ENCODE results near the gene PVRIG. TPM values are rescaled to one million over a fixed set of nuclear protein-coding genes. Genes with fewer than 3 reads are reported as not detected.
A peak's percentile ranks its signal among the peaks of the same experiment; 100 is the strongest.
"Not testable (repeated sequence)": the region's sequence is repeated elsewhere in the genome, so short reads cannot be mapped to it uniquely, and the experiment has no call there.

Gene PVRIG
- total RNA-seq, 1 experiment from 2014 or later, result 0.55 TPM

GRCh38 chr7:100267648-100268047, 47.9 kb downstream of the PVRIG start (continued):
- TF ChIP-seq ATF3 (CRISPR knock-in tag; conservative IDR thresholded peaks at IDR 0.05) (no peak), ELF4 (CRISPR knock-in tag; IDR thresholded peaks at IDR 0.05; ENCODE audit: low read depth) (no peak), TEAD4 (CRISPR knock-in tag; IDR thresholded peaks at IDR 0.05) (no peak), SMAD3 (CRISPR knock-in tag; IDR thresholded peaks at IDR 0.05; ENCODE audit: borderline replicate concordance) (no peak), ZBTB21 (CRISPR knock-in tag; IDR thresholded peaks at IDR 0.05; ENCODE audit: borderline replicate concordance) (no peak), IRF1 (CRISPR knock-in tag; IDR thresholded peaks at IDR 0.05) (no peak), ZNF121 (CRISPR knock-in tag; IDR thresholded peaks at IDR 0.05) (no peak)
- TF ChIP-seq, protein P1, sequence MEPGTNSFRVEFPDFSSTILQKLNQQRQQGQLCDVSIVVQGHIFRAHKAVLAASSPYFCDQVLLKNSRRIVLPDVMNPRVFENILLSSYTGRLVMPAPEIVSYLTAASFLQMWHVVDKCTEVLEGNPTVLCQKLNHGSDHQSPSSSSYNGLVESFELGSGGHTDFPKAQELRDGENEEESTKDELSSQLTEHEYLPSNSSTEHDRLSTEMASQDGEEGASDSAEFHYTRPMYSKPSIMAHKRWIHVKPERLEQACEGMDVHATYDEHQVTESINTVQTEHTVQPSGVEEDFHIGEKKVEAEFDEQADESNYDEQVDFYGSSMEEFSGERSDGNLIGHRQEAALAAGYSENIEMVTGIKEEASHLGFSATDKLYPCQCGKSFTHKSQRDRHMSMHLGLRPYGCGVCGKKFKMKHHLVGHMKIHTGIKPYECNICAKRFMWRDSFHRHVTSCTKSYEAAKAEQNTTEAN (CRISPR knock-in tag; IDR thresholded peaks at IDR 0.05), result no peak

DNA sequence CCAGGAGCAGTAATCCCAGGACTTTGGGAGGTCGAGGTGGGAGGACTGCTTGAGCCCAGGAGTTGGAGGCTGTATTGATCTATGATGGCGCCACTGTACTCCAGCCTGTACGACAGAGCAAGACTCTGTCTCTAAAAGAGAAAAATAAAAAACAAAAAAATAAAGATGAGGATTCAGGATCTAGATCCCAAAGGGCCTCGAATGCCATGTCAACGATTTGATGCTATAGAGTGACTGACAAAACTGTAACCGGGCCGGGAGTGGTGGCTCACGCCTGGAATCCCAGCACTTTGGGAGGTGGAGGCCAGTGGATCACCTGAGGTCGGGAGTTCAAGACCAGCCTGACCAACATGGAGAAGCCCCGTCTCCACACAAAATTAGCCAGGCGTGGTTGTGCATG, 49.1 kb downstream of the PVRIG start:
- H3K27ac Mint-ChIP-seq; H3K27me3 Mint-ChIP-seq (ENCODE audit: low read depth): not testable (repeated sequence)
- CTCF ChIA-PET, result interaction anchor here (0.5 to 0.9 kb wide), 2 partner anchors 100 to 215 kb away, joined by 3 read pairs; partner anchors contain the start of gene GAL3ST4

GRCh38 chr7:100269306-100270045, 49.7 kb downstream of the PVRIG start:
- Mint-ChIP-seq H3K4me1 (peaks cover 37% of the 10 kb centered on the region), H3K27ac (peak overlapping the region; percentile 81), H3K4me3 (peak overlapping the region; percentile 43)
- CTCF ChIA-PET, result interaction anchor here (0.5 to 0.9 kb wide), 2 partner anchors 101 to 216 kb away, joined by 3 read pairs; partner anchors contain the start of gene GAL3ST4
- ATAC-seq, result 0 out of 2 replicates have a peak, but pooled peaks have one; percentile 4
- DNase-seq (ENCODE audit: low spot score); H3K36me3 Mint-ChIP-seq; POLR2A ChIA-PET; H3K27me3 Mint-ChIP-seq (ENCODE audit: low read depth); H3K9me3 Mint-ChIP-seq: not testable (repeated sequence)

More for the DNA sequence above, 49.1 kb downstream of the PVRIG start:
- POLR2A ChIA-PET; H3K36me3 Mint-ChIP-seq; ATAC-seq; H3K4me3 Mint-ChIP-seq; DNase-seq (ENCODE audit: low spot score); H3K9me3 Mint-ChIP-seq: not testable (repeated sequence)
- peaks cover 37% of the 10 kb centered on the region for H3K4me1 Mint-ChIP-seq

DNA sequence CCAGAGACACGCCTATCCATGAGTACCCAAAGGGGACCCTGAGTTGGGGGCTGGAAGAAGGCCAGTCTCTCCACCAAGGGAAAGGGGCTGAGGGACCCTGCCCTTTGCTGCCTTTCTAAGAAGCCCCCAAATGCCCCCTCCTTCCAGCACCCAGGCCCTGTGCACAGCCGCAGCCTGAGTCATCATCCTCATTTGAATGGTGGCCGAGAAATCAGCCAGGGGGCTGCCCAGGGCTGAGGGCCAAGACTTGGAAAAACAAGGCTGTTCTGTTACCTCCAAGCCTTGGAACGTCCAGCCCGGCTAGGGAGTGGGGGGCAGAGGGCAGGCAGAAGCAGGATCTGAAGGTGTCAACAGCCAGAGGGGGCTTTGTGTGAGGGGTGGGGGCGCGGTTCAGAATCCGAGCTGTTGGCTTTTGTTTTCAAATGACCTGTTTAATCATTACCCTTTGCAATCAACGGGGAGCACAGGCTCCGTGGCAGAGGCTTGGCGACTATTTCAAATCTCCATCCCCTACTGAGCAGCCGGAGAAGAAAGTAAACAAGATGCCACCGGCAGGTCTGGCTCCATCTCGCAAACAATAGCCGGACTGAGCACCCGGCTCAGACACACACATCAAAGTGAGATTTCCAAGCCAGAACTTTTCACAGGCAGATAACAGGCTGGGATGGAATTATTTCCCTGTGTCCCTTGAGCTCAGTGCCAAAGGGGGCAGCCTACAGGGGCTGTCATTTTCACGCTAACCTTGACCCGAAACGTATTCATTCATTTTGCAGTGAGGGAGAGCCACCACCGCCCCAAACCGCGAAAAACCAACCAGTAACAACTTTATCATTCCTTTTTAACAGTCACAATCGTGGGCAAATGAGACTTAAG, 50.5 kb downstream of the PVRIG start:
- Mint-ChIP-seq H3K4me3 (peak overlapping the region; percentile 75), H3K27ac (peak overlapping the region; percentile 89), H3K4me1 (peaks cover 37% of the 10 kb centered on the region)
- POLR2A ChIA-PET; H3K9me3 Mint-ChIP-seq; H3K36me3 Mint-ChIP-seq; H3K27me3 Mint-ChIP-seq (ENCODE audit: low read depth); DNase-seq (ENCODE audit: low spot score); CTCF ChIA-PET: not testable (repeated sequence)
- ATAC-seq, result peak; percentile 6

Other genes starting within 250 kb of the PVRIG start
- 1.6 to 2.7 TPM (median 1.8 TPM) in 3 replicates for gene AZGP1, start 243.9 kb upstream of the PVRIG start, total RNA-seq (2021)
- 46.6 to 51.8 TPM (median 47.6 TPM) in 3 replicates for gene ZKSCAN1, start 204.4 kb upstream of the PVRIG start, total RNA-seq (2021)
- 25.5 to 27.2 TPM (median 26.2 TPM) in 3 replicates for gene ZSCAN21, start 170.2 kb upstream of the PVRIG start, total RNA-seq (2021)
- gene ZNF3, start 138.2 kb upstream of the PVRIG start, total RNA-seq (2021), result 38.1 to 48.3 TPM (median 39.1 TPM) in 3 replicates
- gene COPS6, start 131.0 kb upstream of the PVRIG start, total RNA-seq (2021), result 118 to 124 TPM (median 119 TPM) in 3 replicates
- gene MCM7, start 118.6 kb upstream of the PVRIG start, total RNA-seq (2021), result 306 to 351 TPM (median 315 TPM) in 3 replicates
- 16.9 to 18.0 TPM (median 17.4 TPM) in 3 replicates for gene AP4M1, start 118.3 kb upstream of the PVRIG start, total RNA-seq (2021)
- 121 to 132 TPM (median 122 TPM) in 3 replicates for gene TAF6, start 100.6 kb upstream of the PVRIG start, total RNA-seq (2021)
- gene CNPY4, start 100.3 kb upstream of the PVRIG start, total RNA-seq (2021), result 14.3 to 15.1 TPM (median 14.6 TPM) in 3 replicates
- 3.0 to 3.5 TPM (median 3.0 TPM) in 3 replicates for gene MBLAC1, start 93.0 kb upstream of the PVRIG start, total RNA-seq (2021)
- 199 to 235 TPM (median 227 TPM) in 3 replicates for gene LAMTOR4, start 71.0 kb upstream of the PVRIG start, total RNA-seq (2021)
- gene TRAPPC14, start 61.2 kb upstream of the PVRIG start, total RNA-seq (2021), result 25.0 to 28.0 TPM (median 25.1 TPM) in 3 replicates
- 8.1 to 10.3 TPM (median 8.9 TPM) in 3 replicates for gene GAL3ST4, start 51.3 kb upstream of the PVRIG start, total RNA-seq (2021)
- gene GPC2, start 42.6 kb upstream of the PVRIG start, total RNA-seq (2021), result 52.1 to 63.9 TPM (median 63.0 TPM) in 3 replicates
- gene STAG3, start 42.0 kb upstream of the PVRIG start, total RNA-seq (2021), result 5.2 to 7.6 TPM (median 5.5 TPM) in 3 replicates
- not detected in 3 replicates for gene SPDYE3, start 87.8 kb downstream of the PVRIG start, total RNA-seq (2021)
- 30.2 to 35.8 TPM (median 30.7 TPM) in 3 replicates for gene PILRB, start 138.2 kb downstream of the PVRIG start, total RNA-seq (2021)
- gene PILRA, start 153.5 kb downstream of the PVRIG start, total RNA-seq (2021), result 1.8 to 3.2 TPM (median 3.0 TPM) in 3 replicates
- gene ZCWPW1, start 208.8 kb downstream of the PVRIG start, total RNA-seq (2021), result 1.4 to 1.5 TPM (median 1.4 TPM) in 3 replicates
- gene MEPCE, start 209.9 kb downstream of the PVRIG start, total RNA-seq (2021), result 41.9 to 49.6 TPM (median 47.7 TPM) in 3 replicates
- 85.9 to 90.8 TPM (median 88.3 TPM) in 3 replicates for gene PPP1R35, start 216.5 kb downstream of the PVRIG start, total RNA-seq (2021)
- gene SPACDR, start 244.3 kb downstream of the PVRIG start, total RNA-seq (2021), result 0.33 to 0.48 TPM (median 0.39 TPM) in 3 replicates

Data from WTC11 (cell line).